Endothelial cell of umbilical vein (primary cell): ENCODE measurements around the gene NMB. TPM values are rescaled to one million over a fixed set of nuclear protein-coding genes. Genes with fewer than 3 reads are reported as not detected.

Source experiments
- BruUV-seq: library from RNA; stranded (reverse); fragments of 400-500 nt; replicated peaks from 2 replicates; lab custom pipeline; 2021; lab: Mats Ljungman, UMichigan
- CTCF ChIA-PET: fragments of 300-600, 350-600 bp; sonication (Branson Sonifier 250); formaldehyde crosslinking; loops from one replicate; lab custom pipeline; 2021; ENCODE audit warnings: antibody characterized with exemption, inconsistent platforms; lab: Charles Lee
- POLR2A ChIA-PET: fragments of 300-600, 350-600 bp; sonication (Branson Sonifier 250); formaldehyde crosslinking; loops from one replicate; lab custom pipeline; 2021; ENCODE audit warnings: antibody characterized with exemption, inconsistent platforms; lab: Charles Lee
- DNase-seq: peaks from one replicate; pipeline ENCODE4 v3.0.0-alpha.2; 2011; ENCODE audit warnings: low read depth, low spot score
- FAIRE-seq: peaks from 2 replicates; lab custom pipeline; 2011; peaks lifted over from hg19 to GRCh38; lab: Jason Lieb, UNC
- H2AFZ ChIP-seq: 2 replicates; pipeline ENCODE4 v1.6.0; 2012; ENCODE audit warnings: low read depth, low read length, control low read depth, inconsistent platforms
- H3K27ac ChIP-seq: 2 replicates; pipeline ENCODE4 v1.5.1; 2011; ENCODE audit warnings: low read depth, mild to moderate bottlenecking, control low read depth, low read length, moderate library complexity; ENCODE audit not compliant: insufficient read depth
- H3K27me3 ChIP-seq, 2 experiments: 2 replicates each; pipeline versions ENCODE4 v1.6.0 to v1.6.1; 2011; ENCODE audit warnings: low read length in 2 of 2, mixed read lengths in 1 of 2; ENCODE audit not compliant: control insufficient read depth in 2 of 2, insufficient read depth in 2 of 2
- H3K36me3 ChIP-seq, 2 experiments: 2 replicates in 1 of 2; 3 replicates in 1 of 2; pipeline ENCODE4 v1.5.1; 2011; ENCODE audit warnings: low read length in 2 of 2, mild to moderate bottlenecking in 1 of 2, moderate library complexity in 1 of 2; ENCODE audit not compliant: control insufficient read depth in 2 of 2, insufficient read depth in 2 of 2; ENCODE audit errors: extremely low read depth in 1 of 2
- H3K4me1 ChIP-seq: 3 replicates; pipeline ENCODE4 v1.5.1; 2011; ENCODE audit warnings: mild to moderate bottlenecking, low read length; ENCODE audit not compliant: control insufficient read depth, insufficient read depth; ENCODE audit errors: extremely low read depth
- H3K4me2 ChIP-seq: 2 replicates; pipeline ENCODE4 v1.6.1; 2011; ENCODE audit warnings: low read length, control low read depth, mixed read lengths; ENCODE audit not compliant: insufficient read depth
- H3K4me3 ChIP-seq, 3 experiments: fragments of 200-600 bp in 1 of 3; sonication (generic), shearing (Covaris generic) in 1 of 3; replicated peaks in 1 of 3; 2 replicates each; pipeline ENCODE4 v1.5.1; 2011 to 2016; ENCODE audit warnings: control low read depth in 3 of 3, low read length in 3 of 3, mild to moderate bottlenecking in 2 of 3, inconsistent platforms in 1 of 3, low read depth in 1 of 3, moderate library complexity in 1 of 3; ENCODE audit not compliant: insufficient read depth in 1 of 3
- H3K79me2 ChIP-seq: 2 replicates; pipeline ENCODE4 v1.6.0; 2012; ENCODE audit warnings: low read length, inconsistent platforms; ENCODE audit not compliant: control insufficient read depth, insufficient read depth
- H3K9ac ChIP-seq: replicated peaks from 2 replicates; pipeline ENCODE3; 2011; ENCODE audit warnings: low read length, control low read depth; ENCODE audit not compliant: insufficient read depth; ENCODE audit errors: extremely low read depth
- H3K9me1 ChIP-seq: replicated peaks from 3 replicates; pipeline ENCODE4 v1.6.0; 2011; ENCODE audit warnings: mild to moderate bottlenecking, low read length; ENCODE audit not compliant: control insufficient read depth, insufficient read depth; ENCODE audit errors: extremely low read depth
- H3K9me3 ChIP-seq: replicated peaks from 2 replicates; pipeline ENCODE4 v1.5.1; 2012; ENCODE audit warnings: low read length, inconsistent platforms; ENCODE audit not compliant: control insufficient read depth, insufficient read depth
- H4K20me1 ChIP-seq: replicated peaks from 2 replicates; pipeline ENCODE3; 2011; ENCODE audit warnings: mild to moderate bottlenecking, low read length; ENCODE audit not compliant: control insufficient read depth, insufficient read depth; ENCODE audit errors: extremely low read depth
- CTCF ChIP-seq, 2 donors: IDR thresholded peaks; 1 replicate in 1 of 2; 2 replicates in 1 of 2; pipeline ENCODE4 v1.5.1; 2011; ENCODE audit warnings: low read length in 2 of 2, mild to moderate bottlenecking in 2 of 2, moderate library complexity in 2 of 2, control low read depth in 1 of 2, inconsistent platforms in 1 of 2, low read depth in 1 of 2; ENCODE audit not compliant: insufficient read depth in 1 of 2; ENCODE audit errors: extremely low read depth in 1 of 2
- EZH2 ChIP-seq: IDR thresholded peaks from 2 replicates; pipeline ENCODE4 v1.6.1; 2012; ENCODE audit warnings: borderline replicate concordance, low read depth, mild to moderate bottlenecking, moderate library complexity, low read length, inconsistent platforms; ENCODE audit not compliant: severe bottlenecking
- JUN ChIP-seq: IDR thresholded peaks from 2 replicates; pipeline ENCODE4 v1.6.1; 2011; ENCODE audit warnings: borderline replicate concordance, low read depth; ENCODE audit not compliant: insufficient read length, insufficient read depth
- POLR2A ChIP-seq: IDR thresholded peaks from 2 replicates; pipeline ENCODE4 v1.6.1; 2012; ENCODE audit warnings: low read depth, mild to moderate bottlenecking, control low read depth, low read length
- dilution Hi-C: fragments of 300-500 bp; cut with MboI; formaldehyde crosslinking; loops from one replicate; pipeline ENCODE4 v1.15.0; 2019; ENCODE audit warnings: low sequenced_read_pairs; ENCODE audit not compliant: extremely low pct_ligation_motif_present
- intact Hi-C: fragments of 100-400 bp; cut with micrococcal nuclease; formaldehyde crosslinking; loops from one replicate; pipeline ENCODE4 v1.10.0; 2022
- polyA plus RNA-seq, 4 experiments: library from polyadenylated mRNA; depleted of rRNA in 3 of 4; stranded (reverse) in 3 of 4; unstranded in 1 of 4; fragments of >200 nt; gene quantifications; 2 replicates each; pipeline versions ENCODE4 v1.2.1 to v1.2.3, GENCODE V29; 2011 to 2012; ENCODE audit warnings: missing spikeins in 1 of 4
- total RNA-seq: library from RNA; stranded (reverse); gene quantifications from 2 replicates; pipeline ENCODE4 v1.2.3, GENCODE V29; 2021

NMB gene
- total and polyA plus RNA-seq, 2 donors (not counting 3 experiments of a cell fraction or from before 2014, with no cell fraction given): 7.8 to 9.8 TPM

GRCh38 chr15:84605554-84605882 lies 52.5 kb downstream of the NMB start:
- no peak for TF ChIP-seq POLR2A
- no peak for TF ChIP-seq JUN
- no peak for TF ChIP-seq CTCF (IDR thresholded peaks at IDR 0.05; ENCODE audit: extremely low read depth in 1 of 2, insufficient read depth in 1 of 2, low read depth in 1 of 2, low read length in 2 of 2)
- no peak for TF ChIP-seq EZH2
- Histone ChIP-seq H3K79me2 (peaks cover 4% of the 10 kb centered on the region), H3K27ac (no peak overlapping the region), H3K9me3 (no peaks in the 10 kb centered on the region), H3K27me3 (no peaks in the 10 kb centered on the region), H3K9me1 (no peaks in the 10 kb centered on the region), H3K4me3 (no peak overlapping the region), H4K20me1 (no peaks in the 10 kb centered on the region), H3K4me2 (no peak overlapping the region), H2AFZ (no peak overlapping the region), H3K36me3 (peaks cover 7 to 11% of the 10 kb centered on the region in 2 experiments), H3K9ac (no peak overlapping the region), H3K4me1 (no peaks in the 10 kb centered on the region)
- DNase-seq (no peak), FAIRE-seq (no peak)
- intact Hi-C loops (no loop called here), dilution Hi-C loops (no loop called here)
- ChIA-PET POLR2A (no interaction called here), CTCF (no interaction called here)
- BruUV-seq: no TSS peak

Other genes starting within 250 kb of the NMB start
- 13.5 TPM in 2 replicates for gene ZSCAN2, start 57.2 kb downstream of the NMB start, total RNA-seq
- 11.3 and 12.9 TPM in 2 replicates for gene ZSCAN2, start 57.2 kb downstream of the NMB start, polyA plus RNA-seq
- 28.2 and 29.1 TPM in 2 replicates for gene WDR73, start 3.9 kb downstream of the NMB start, total RNA-seq
- 25.6 and 29.0 TPM in 2 replicates for gene WDR73, start 3.9 kb downstream of the NMB start, polyA plus RNA-seq
- 192 and 204 TPM in 2 replicates for gene SEC11A, start 57.9 kb upstream of the NMB start, total RNA-seq
- gene SEC11A, start 57.9 kb upstream of the NMB start, polyA plus RNA-seq: 165 and 189 TPM in 2 replicates
- 21.1 and 22.3 TPM in 2 replicates for gene ZNF592, start 90.4 kb upstream of the NMB start, total RNA-seq
- 12.3 and 13.2 TPM in 2 replicates for gene ZNF592, start 90.4 kb upstream of the NMB start, polyA plus RNA-seq
- gene ALPK3, start 159.2 kb upstream of the NMB start, total RNA-seq: 36.2 and 41.7 TPM in 2 replicates
- 18.4 and 18.7 TPM in 2 replicates for gene ALPK3, start 159.2 kb upstream of the NMB start, polyA plus RNA-seq
- gene SLC28A1, start 226.5 kb upstream of the NMB start, total RNA-seq: not detected in 2 replicates
- gene SLC28A1, start 226.5 kb upstream of the NMB start, polyA plus RNA-seq: not detected in 2 replicates